A549 (cell line): ENCODE results near the gene MEGF9.

Source experiments
- CTCF ChIP-seq: fragments of >200 bp; sonication (Bioruptor Twin); formaldehyde crosslinking; IDR thresholded peaks from 3 replicates; pipeline ENCODE4 v1.5.1; 2016
- HDAC2 ChIP-seq: fragments of 200-600 bp; sonication (generic); IDR thresholded peaks from 2 replicates; pipeline ENCODE4 v1.6.1; 2016
- HEYL ChIP-seq: fragments of 250-450 bp; sonication (Bioruptor Pico); IDR thresholded peaks from 2 replicates; pipeline ENCODE4 v1.8.0; 2021; ENCODE audit warnings: mild to moderate bottlenecking, moderate library complexity
- KDM1A ChIP-seq: fragments of 200-600 bp; sonication (generic); IDR thresholded peaks from 2 replicates; pipeline ENCODE4 v1.6.1; 2016; ENCODE audit warnings: low read depth, mild to moderate bottlenecking
- NPAS2 ChIP-seq: fragments of 250-450 bp; sonication (Bioruptor Pico); IDR thresholded peaks from 2 replicates; pipeline ENCODE4 v1.8.0; 2022; ENCODE audit warnings: mild to moderate bottlenecking, moderate library complexity, borderline replicate concordance
- PHF8 ChIP-seq: fragments of 200-600 bp; sonication (generic); IDR thresholded peaks from 2 replicates; pipeline ENCODE4 v1.6.1; 2016; ENCODE audit warnings: low read depth, mild to moderate bottlenecking, antibody characterized with exemption, moderate library complexity, borderline replicate concordance
- POLR2A ChIP-seq: IDR thresholded peaks from 2 replicates; pipeline ENCODE4 v1.6.1; 2012; ENCODE audit warnings: mild to moderate bottlenecking, low read length
- RFX5 ChIP-seq: fragments of 450-650 bp; IDR thresholded peaks from 2 replicates; pipeline ENCODE4 v1.7.1; 2014; ENCODE audit warnings: antibody characterized with exemption, mild to moderate bottlenecking, moderate library complexity
- SMC3 ChIP-seq: fragments of >200 bp; sonication (Bioruptor Twin); formaldehyde crosslinking; IDR thresholded peaks from 3 replicates; pipeline ENCODE4 v1.6.1; 2018; ENCODE audit warnings: inconsistent platforms
- TF ChIP-seq, protein P1 (sequence below): IDR thresholded peaks from 2 replicates; pipeline ENCODE4 v1.6.1; 2012

DNA sequence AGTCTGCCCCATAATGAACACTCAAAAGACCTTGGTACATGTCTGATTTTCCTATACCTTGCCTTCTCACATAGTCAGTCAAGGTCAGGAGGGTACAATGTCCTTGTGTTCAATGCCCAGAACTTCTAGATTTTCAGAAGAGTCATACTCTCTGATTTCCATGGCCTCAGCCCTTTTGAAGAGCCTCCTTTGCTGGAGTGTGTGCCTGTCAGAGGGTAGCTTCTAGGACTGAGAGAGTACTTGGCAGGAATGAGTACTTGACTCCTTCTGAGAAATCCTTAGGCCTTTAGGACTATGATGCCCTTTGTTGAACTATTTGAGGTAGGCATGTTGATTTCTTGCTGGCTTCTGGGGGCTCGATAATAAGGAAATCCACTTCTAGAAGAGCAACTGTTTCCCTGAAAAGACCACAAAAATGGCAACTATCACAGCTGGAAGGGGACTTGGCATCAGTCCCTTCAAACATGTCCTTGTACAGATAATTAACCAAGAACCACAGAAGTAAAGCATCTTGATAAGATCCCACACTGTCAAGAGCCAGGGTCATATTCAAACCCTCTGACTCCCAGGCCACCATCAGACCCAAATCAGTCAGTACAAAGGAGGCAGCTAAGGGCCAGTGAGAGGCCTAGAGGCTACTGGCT, 10.6 kb upstream of the MEGF9 start:
- TF ChIP-seq, protein P1, sequence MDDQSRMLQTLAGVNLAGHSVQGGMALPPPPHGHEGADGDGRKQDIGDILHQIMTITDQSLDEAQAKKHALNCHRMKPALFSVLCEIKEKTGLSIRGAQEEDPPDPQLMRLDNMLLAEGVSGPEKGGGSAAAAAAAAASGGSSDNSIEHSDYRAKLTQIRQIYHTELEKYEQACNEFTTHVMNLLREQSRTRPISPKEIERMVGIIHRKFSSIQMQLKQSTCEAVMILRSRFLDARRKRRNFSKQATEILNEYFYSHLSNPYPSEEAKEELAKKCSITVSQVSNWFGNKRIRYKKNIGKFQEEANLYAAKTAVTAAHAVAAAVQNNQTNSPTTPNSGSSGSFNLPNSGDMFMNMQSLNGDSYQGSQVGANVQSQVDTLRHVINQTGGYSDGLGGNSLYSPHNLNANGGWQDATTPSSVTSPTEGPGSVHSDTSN, result no peak
- no peak for TF ChIP-seq CTCF
- no peak for TF ChIP-seq POLR2A
- no peak for TF ChIP-seq SMC3
- no peak for TF ChIP-seq PHF8
- TF ChIP-seq HEYL (CRISPR knock-in tag), result no peak
- TF ChIP-seq KDM1A, result no peak
- no peak for TF ChIP-seq HDAC2
- TF ChIP-seq RFX5, result no peak
- TF ChIP-seq NPAS2, result no peak
